ENCODE data around the gene SEMA6A. TPM values are rescaled to one million over a fixed set of nuclear protein-coding genes. Genes with fewer than 3 reads are reported as not detected.
A peak's percentile ranks its signal among the peaks of the same experiment; 100 is the strongest.

Gene SEMA6A
- total RNA-seq, 1 experiment from 2014 or later = not detected

- no peak for DNase-seq
- no peak overlapping the region for H3K4me3 ChIP-seq
- H3K27me3 ChIP-seq = peaks cover 5% of the 10 kb centered on the region
- no peaks in the 10 kb centered on the region for H3K9me3 ChIP-seq
- H3K36me3 ChIP-seq = no peaks in the 10 kb centered on the region
These were observed 7.3 kb upstream of the SEMA6A start for GRCh38 chr5:116581910-116582309.

DNA sequence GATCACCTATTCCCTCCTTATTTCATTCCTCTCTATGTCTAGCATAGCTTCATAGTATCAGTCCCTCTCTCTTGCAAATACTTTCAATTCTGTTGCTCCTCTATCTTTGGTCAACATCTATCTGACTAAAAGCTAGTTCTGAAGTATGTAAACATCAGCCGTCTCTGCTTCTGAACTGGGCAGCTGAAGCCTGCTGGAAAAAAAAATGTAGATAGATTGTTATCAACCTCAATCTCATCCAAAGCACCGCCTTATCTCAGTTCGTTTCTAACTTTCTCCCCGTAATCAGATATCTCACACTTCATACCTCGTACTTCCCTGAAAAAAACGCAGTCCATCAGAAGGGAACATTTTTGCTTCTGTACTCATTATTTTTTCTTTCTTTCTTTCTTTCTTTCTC, 4.5 kb upstream of the SEMA6A start:
- no peaks in the 10 kb centered on the region for H3K9me3 ChIP-seq
- no peaks in the 10 kb centered on the region for H3K36me3 ChIP-seq
- H3K27me3 ChIP-seq = peaks cover 32% of the 10 kb centered on the region
- no peak overlapping the region for H3K4me3 ChIP-seq
- no peak for DNase-seq

- DNase-seq = no peak
- H3K36me3 ChIP-seq = no peaks in the 10 kb centered on the region
- no peaks in the 10 kb centered on the region for H3K9me3 ChIP-seq
- no peak overlapping the region for H3K4me3 ChIP-seq
- peaks cover 37% of the 10 kb centered on the region for H3K27me3 ChIP-seq
These were observed 4.1 kb upstream of the SEMA6A start for GRCh38 chr5:116578676-116579075.

DNA sequence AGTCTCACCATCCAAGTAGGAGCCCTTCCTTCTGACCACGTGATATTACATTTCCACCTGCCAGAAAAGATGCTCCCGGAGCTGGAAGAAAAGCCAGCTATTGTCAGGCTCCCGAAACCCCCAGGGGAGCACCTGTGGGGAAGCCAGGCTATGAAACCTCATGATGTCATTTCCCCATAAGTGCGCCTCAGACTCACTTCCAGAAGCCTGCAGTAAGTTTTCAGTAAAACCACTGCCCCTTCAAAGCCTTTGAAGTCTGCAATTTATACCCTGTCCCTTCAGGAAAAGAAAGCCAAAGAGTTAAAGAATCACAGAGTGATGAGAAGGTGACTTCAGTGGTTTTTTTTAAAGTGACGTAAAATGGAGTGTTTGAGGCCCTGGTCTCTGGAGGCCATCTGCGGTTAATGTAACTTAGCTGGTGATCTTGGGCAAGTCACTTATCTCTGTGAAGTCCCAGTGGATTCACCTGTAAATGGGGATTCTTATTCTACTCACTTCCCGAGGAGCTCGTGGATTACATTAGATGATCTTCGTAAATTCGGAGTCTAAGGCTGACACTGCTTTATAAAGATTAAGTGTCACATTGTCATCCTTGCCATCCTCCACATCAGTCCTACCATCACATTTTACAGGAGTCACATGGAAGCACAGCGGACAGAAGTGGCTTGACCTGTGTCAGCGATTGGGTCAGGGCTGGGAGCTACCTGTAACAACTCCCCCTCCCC, 2.6 kb upstream of the SEMA6A start:
- no peak overlapping the region for H3K4me3 ChIP-seq
- H3K27me3 ChIP-seq = peaks cover 51% of the 10 kb centered on the region
- H3K36me3 ChIP-seq = no peaks in the 10 kb centered on the region
- no peak for DNase-seq
- no peaks in the 10 kb centered on the region for H3K9me3 ChIP-seq

GRCh38 chr5:116576053-116576713, 1.6 kb upstream of the SEMA6A start:
- H3K4me3 ChIP-seq = no peak overlapping the region
- peaks cover 60% of the 10 kb centered on the region for H3K27me3 ChIP-seq
- no peaks in the 10 kb centered on the region for H3K36me3 ChIP-seq
- H3K9me3 ChIP-seq = no peaks in the 10 kb centered on the region
- DNase-seq = peak; percentile 31

DNA sequence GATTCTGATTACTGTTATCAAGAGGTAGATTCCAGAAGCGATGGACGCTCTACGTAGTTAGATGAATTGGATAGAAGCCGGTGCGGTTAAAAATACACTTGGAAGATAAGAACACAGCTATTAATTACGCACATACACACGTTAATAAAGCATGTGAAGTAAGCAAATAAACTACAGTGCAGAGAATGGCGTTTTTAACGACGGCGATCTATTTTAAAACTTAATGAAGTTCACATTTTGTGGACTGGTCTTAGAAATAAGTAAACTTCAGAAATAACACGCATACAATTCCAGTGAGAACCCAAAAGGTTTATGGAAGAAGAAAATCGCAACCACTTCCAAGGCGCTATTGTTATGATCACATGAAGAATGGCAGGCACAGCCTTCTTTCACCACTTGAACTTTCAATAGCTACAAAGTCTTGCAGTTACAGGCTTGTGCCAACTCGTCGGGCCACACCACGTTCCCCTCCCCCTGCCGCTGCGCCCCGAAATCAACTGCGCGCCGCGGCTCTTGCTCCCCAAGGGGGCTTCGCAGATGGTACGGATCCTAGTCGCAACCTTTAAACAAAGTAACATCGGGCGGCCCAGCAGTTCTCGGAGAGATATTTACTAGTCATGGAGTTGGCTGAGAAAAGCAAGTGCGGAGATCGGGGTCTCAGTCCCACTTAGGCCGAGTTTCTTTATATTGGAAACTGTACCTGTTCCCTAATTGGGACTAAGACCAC, 866 bp upstream of the SEMA6A start:
- H3K36me3 ChIP-seq = no peaks in the 10 kb centered on the region
- H3K9me3 ChIP-seq = no peaks in the 10 kb centered on the region
- H3K27me3 ChIP-seq = peaks cover 60% of the 10 kb centered on the region
- DNase-seq = no peak
- no peak overlapping the region for H3K4me3 ChIP-seq

DNA sequence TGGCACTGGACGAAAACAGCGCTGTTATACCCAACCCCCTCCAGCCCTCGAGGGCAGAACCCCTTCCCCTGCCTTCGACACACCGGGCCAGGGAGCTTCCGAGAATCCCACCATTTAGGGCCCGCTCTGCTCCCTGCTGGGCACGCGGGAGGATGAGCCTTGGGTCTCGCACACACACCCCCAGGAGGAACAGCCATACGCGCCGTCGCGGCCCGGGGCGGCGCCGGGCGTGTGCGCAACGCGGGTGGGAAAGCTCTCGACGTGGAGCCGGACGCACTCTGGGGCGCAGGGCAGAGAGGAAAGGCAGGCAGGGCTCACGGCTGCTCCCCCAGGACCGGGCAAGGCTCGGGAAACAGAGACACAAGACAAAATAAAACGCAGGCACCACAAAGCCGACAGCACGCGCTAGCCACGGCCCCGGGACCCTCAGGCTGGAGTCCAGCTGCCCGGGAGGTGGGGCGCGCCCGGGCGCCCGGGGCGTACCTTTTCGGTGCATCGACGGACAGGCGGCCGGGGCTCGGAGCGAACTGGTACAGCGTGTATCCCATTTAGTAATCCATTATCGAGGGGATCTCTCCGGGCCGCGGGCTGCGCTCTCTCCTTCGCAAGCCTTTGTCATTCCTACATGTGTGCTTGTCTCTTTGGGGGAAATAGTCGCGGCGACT, 789 bp downstream of the SEMA6A start:
- peaks cover 68% of the 10 kb centered on the region for H3K27me3 ChIP-seq

GRCh38 chr5:116573279-116573701, 1.3 kb downstream of the SEMA6A start:
- no peaks in the 10 kb centered on the region for H3K36me3 ChIP-seq
- no peak for DNase-seq
- no peak overlapping the region for H3K4me3 ChIP-seq
- H3K9me3 ChIP-seq = no peaks in the 10 kb centered on the region
- H3K27me3 ChIP-seq = peaks cover 68% of the 10 kb centered on the region

More for the DNA sequence above, 789 bp downstream of the SEMA6A start:
- DNase-seq = peak; percentile 16
- H3K36me3 ChIP-seq = no peaks in the 10 kb centered on the region
- peak overlapping the region; percentile 43 for H3K4me3 ChIP-seq
- H3K9me3 ChIP-seq = no peaks in the 10 kb centered on the region

- Histone ChIP-seq H3K36me3 (no peaks in the 10 kb centered on the region), H3K4me3 (no peak overlapping the region), H3K9me3 (no peaks in the 10 kb centered on the region), H3K27me3 (peaks cover 72% of the 10 kb centered on the region)
- no peak for DNase-seq
These were observed 2.0 kb downstream of the SEMA6A start for GRCh38 chr5:116572350-116573278.

GRCh38 chr5:116571568-116572349, 2.9 kb downstream of the SEMA6A start:
- DNase-seq = no peak
- no peaks in the 10 kb centered on the region for H3K36me3 ChIP-seq
- no peak overlapping the region for H3K4me3 ChIP-seq
- no peaks in the 10 kb centered on the region for H3K9me3 ChIP-seq
- H3K27me3 ChIP-seq = peaks cover 68% of the 10 kb centered on the region

GRCh38 chr5:116569999-116570398, 4.6 kb downstream of the SEMA6A start:
- H3K36me3 ChIP-seq = no peaks in the 10 kb centered on the region
- H3K9me3 ChIP-seq = no peaks in the 10 kb centered on the region

GRCh38 chr5:116567106-116567505, 7.5 kb downstream of the SEMA6A start:
- no peak for DNase-seq
- Histone ChIP-seq H3K9me3 (no peaks in the 10 kb centered on the region), H3K36me3 (no peaks in the 10 kb centered on the region), H3K27me3 (peaks cover 21% of the 10 kb centered on the region), H3K4me3 (no peak overlapping the region)

More at GRCh38 chr5:116569999-116570398, 4.6 kb downstream of the SEMA6A start:
- no peak for DNase-seq
- no peak overlapping the region for H3K4me3 ChIP-seq
- H3K27me3 ChIP-seq = peaks cover 50% of the 10 kb centered on the region

GRCh38 chr5:116566251-116566650, 8.4 kb downstream of the SEMA6A start:
- no peaks in the 10 kb centered on the region for H3K9me3 ChIP-seq
- no peak for DNase-seq
- H3K4me3 ChIP-seq = no peak overlapping the region
- peaks cover 13% of the 10 kb centered on the region for H3K27me3 ChIP-seq
- no peaks in the 10 kb centered on the region for H3K36me3 ChIP-seq

DNA sequence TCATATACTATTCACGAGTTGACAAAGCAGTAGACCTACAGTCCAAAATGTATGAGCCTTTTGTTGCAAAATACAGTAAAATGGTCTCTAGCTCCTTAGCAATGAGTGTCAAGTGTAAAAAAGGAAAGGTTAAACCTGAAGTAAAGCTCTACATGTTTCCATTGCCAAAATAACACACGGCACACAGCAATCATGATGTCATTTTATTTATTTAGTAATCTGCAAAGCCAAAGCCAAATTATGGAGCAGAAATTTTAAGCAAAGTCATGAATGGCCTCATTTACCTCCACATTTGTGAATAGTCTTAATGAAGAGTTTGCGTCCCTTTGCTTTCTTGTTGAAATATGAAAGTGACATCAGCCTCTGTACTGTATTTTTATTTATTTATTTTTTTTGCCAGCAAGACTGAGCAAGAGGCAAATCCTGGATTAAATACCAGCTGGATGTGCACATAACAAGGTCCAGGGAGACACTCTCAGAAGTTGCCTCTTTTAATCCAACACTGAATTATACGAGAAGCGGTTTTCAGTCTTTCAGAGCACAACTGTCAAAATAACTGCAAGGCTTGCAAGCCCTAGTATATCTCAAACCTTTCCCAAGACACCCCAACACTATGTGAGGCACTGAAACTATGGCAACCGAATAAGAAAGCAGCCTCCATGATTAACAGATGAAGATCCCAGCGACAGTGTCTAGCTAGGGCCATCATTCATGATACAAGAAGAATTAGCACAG, 9.7 kb downstream of the SEMA6A start:
- peaks cover 7% of the 10 kb centered on the region; the same call in 1 of the 2 replicates for H3K27me3 ChIP-seq
- no peaks in the 10 kb centered on the region for H3K36me3 ChIP-seq
- H3K4me3 ChIP-seq = no peak overlapping the region
- no peaks in the 10 kb centered on the region for H3K9me3 ChIP-seq
- no peak for DNase-seq

- no peak overlapping the region for H3K4me3 ChIP-seq
- peaks cover 7% of the 10 kb centered on the region; the same call in 1 of the 2 replicates for H3K27me3 ChIP-seq
- H3K9me3 ChIP-seq = no peaks in the 10 kb centered on the region
- DNase-seq = no peak
- H3K36me3 ChIP-seq = no peaks in the 10 kb centered on the region
These were observed 10.3 kb downstream of the SEMA6A start for GRCh38 chr5:116564312-116564711.
